GM12873 (cell line): ENCODE data around the gene IRF9.

ENCODE experiments used
- CTCF ChIP-seq: IDR thresholded peaks from 2 replicates; pipeline ENCODE4 v1.5.1; 2012; ENCODE audit warnings: low read depth, mild to moderate bottlenecking, moderate library complexity, low read length, control low read depth; ENCODE audit not compliant: insufficient read depth; ENCODE audit errors: missing control alignments

Gene IRF9

GRCh38 chr14:24116128-24116814 is 44.8 kb upstream of the IRF9 start:
- TF ChIP-seq CTCF, result no peak

GRCh38 chr14:24117179-24117578 is 43.9 kb upstream of the IRF9 start:
- TF ChIP-seq CTCF, result no peak

- no peak for TF ChIP-seq CTCF
Observed at GRCh38 chr14:24119691-24120090, 41.4 kb upstream of the IRF9 start.

- TF ChIP-seq CTCF, result no peak
Observed at GRCh38 chr14:24121210-24121609, 39.9 kb upstream of the IRF9 start.

- no peak for TF ChIP-seq CTCF
Observed at GRCh38 chr14:24122416-24122815, 38.6 kb upstream of the IRF9 start.

GRCh38 chr14:24122898-24123297 is 38.2 kb upstream of the IRF9 start:
- no peak for TF ChIP-seq CTCF

GRCh38 chr14:24123424-24124417 is 37.3 kb upstream of the IRF9 start:
- TF ChIP-seq CTCF, result no peak
